IPS DF 6.9 (cell line): ENCODE results near the gene SLC8A2.

Experiments
- DNase-seq: peaks from one replicate; pipeline ENCODE4 v3.0.0-alpha.2; 2013; ENCODE audit warnings: low read depth, low spot score
- H3K27ac ChIP-seq: one replicate; pipeline ENCODE4 v1.5.1; 2013; ENCODE audit warnings: low read length, control low read depth
- H3K27me3 ChIP-seq: 2 replicates; pipeline ENCODE4 v1.6.1; 2013; ENCODE audit warnings: mild to moderate bottlenecking, low read length; ENCODE audit not compliant: control insufficient read depth, insufficient read depth
- H3K36me3 ChIP-seq: 2 replicates; pipeline ENCODE4 v1.6.1; 2013; ENCODE audit warnings: low read length; ENCODE audit not compliant: control insufficient read depth, insufficient read depth
- H3K4me1 ChIP-seq: 2 replicates; pipeline ENCODE4 v1.6.1; 2013; ENCODE audit warnings: low read length; ENCODE audit not compliant: control insufficient read depth, insufficient read depth
- H3K4me3 ChIP-seq: 2 replicates; pipeline ENCODE4 v1.5.1; 2013; ENCODE audit warnings: mild to moderate bottlenecking, low read length
- H3K9me3 ChIP-seq: 2 replicates; pipeline ENCODE4 v1.6.1; 2013; ENCODE audit warnings: low read length, inconsistent platforms; ENCODE audit not compliant: control insufficient read depth, insufficient read depth
- WGBS: extraction: QIAGEN DNeasy Blood & Tissue Kit; methylation state at CpG from one replicate; pipeline ENCODE4 v1.1.7; 2013; ENCODE audit warnings: mixed read lengths, missing lambda C conversion rate; ENCODE audit not compliant: insufficient read length, insufficient coverage; 5-methylcytosine and 5-hydroxymethylcytosine counted together

The SLC8A2 gene

DNA sequence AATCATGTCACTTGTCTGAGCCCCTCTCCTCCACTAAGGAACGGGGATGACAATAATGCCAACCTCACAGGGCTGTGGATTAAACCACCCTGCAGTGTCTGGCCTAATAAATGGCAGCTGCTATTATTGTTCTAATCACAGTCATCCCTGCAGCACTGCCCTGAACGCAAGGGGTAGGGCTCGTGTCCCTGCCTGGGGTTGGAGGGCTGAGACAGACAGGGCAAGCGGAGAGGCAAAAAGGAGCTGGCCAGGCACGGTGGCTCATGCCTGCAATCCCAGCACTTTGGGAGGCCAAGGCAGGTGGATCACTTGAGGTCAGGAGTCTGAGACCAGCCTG, 22.5 kb upstream of the SLC8A2 start:
- Histone ChIP-seq H3K4me1 (peaks cover 5% of the 10 kb centered on the region; the same call in 1 of the 2 replicates), H3K9me3 (no peaks in the 10 kb centered on the region), H3K27ac (no peak overlapping the region), H3K4me3 (no peak overlapping the region), H3K27me3 (no peaks in the 10 kb centered on the region), H3K36me3 (peaks cover 10% of the 10 kb centered on the region)
- WGBS: no CpG with 5 or more reads among the region's 5 CpGs
- DNase-seq: no peak

DNA sequence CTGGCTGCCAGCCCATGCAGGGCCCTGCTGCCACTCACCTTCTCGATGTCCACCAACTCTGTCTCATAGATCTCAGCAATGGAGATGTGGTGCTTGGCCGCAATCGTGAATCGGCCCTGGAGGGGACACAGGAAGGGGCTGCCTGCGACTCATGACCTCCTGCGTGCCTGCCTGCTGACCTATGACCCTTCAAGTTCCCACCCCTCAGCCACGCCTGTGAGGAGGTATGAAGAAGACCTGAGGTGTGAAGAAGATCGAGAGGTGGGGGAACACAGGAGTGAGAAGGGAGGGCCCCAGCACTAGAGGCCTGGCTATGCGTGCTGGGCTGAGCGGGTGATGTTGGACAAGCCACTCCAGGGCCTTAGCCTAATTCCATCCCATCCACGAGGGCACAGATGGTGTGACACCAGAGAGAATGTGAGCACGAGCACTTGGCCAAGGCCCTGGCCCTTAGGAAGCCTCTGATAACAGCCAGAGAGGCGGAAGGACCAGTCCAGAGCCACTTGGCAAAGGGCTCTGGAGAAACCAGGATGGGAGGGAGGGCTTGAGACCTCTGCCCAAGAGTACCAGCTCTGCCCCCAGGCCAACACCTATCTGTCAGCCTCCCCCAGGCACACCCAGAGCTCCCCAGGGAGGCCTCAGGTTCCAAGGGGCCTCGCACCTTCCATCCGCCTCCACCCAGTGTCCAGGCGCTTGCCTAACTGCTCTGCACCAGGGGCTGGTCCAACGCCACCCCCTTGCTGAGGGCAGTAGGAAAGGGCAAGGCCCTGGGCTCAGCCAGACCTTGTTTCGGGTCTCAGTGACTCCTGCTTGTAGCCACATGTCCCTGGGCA, 21.9 kb upstream of the SLC8A2 start:
- H3K4me1 ChIP-seq: peaks cover 5% of the 10 kb centered on the region; the same call in 1 of the 2 replicates
- no CpG with 5 or more reads among the region's 18 CpGs for WGBS
- H3K4me3 ChIP-seq: no peak overlapping the region
- peaks cover 10% of the 10 kb centered on the region for H3K36me3 ChIP-seq
- H3K9me3 ChIP-seq: no peaks in the 10 kb centered on the region
- no peaks in the 10 kb centered on the region for H3K27me3 ChIP-seq
- no peak for DNase-seq
- no peak overlapping the region for H3K27ac ChIP-seq

DNA sequence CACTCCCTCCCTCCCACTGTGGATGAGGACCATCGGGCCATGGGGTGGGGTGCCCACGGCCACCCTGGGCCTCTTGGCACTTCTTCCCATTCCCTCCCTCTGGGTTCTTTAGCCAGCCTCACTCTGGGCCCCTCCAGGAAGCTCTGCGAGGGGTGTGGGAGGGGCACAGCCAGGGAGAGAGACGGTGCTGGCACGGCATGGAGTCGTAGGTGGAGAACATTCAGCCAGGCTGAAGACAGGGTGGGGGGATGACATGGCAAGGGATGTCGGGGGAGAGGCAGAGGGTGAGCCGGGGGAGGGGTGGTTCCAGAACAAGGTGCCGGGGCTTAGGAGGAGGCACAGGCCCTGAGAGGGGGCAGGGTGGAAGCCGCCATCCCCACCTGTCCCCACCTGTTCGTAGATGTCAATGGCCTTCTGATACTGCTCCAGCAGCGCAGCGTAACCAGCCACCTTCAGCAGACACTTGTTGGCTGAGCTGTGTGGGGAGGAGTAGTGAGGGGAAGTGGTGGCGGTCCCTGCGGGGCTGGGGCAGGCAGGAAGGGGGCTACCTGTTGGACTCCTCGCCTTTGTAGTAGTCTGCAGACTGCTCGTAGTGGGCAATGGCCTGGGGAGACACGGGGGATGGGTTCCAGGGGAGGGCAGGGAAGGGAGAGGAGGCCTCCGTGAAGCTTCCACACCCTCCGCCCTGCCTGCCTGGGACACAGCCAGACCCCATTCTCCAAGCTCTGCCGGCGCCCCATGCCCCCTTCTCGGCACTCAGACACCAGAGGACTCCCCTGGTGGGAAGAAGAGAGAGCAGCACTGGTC, 21.1 kb upstream of the SLC8A2 start:
- Histone ChIP-seq H3K4me3 (no peak overlapping the region), H3K27me3 (no peaks in the 10 kb centered on the region), H3K9me3 (no peaks in the 10 kb centered on the region), H3K4me1 (peaks cover 5% of the 10 kb centered on the region; the same call in 1 of the 2 replicates), H3K36me3 (peaks cover 10% of the 10 kb centered on the region), H3K27ac (no peak overlapping the region)
- no CpG with 5 or more reads among the region's 23 CpGs for WGBS
- no peak for DNase-seq

DNA sequence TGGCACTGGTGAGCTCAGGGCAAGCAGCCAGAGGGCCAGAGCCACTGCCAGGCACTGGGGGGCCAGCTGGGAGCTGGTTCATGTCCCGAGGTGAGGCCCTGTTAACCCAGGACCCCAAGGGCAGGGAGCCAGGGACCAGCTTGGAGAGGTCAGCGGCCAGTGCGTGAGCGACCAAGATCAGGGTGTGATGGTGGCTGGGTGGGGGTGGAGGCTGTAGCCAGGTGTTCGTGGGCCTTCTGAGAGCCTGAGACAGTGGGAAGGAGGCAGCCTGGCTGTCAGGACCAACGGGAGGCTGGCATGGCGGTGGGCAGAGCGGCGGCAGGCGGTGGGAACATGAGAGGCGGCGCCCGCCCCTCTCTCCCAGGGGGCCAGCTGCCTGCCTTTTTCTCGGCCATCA, 20.4 kb upstream of the SLC8A2 start:
- Histone ChIP-seq H3K27ac (no peak overlapping the region), H3K27me3 (no peaks in the 10 kb centered on the region), H3K9me3 (no peaks in the 10 kb centered on the region), H3K4me3 (no peak overlapping the region), H3K4me1 (peaks cover 5% of the 10 kb centered on the region; the same call in 1 of the 2 replicates), H3K36me3 (peaks cover 9% of the 10 kb centered on the region)
- DNase-seq: no peak
- WGBS: no CpG with 5 or more reads among the region's 14 CpGs

DNA sequence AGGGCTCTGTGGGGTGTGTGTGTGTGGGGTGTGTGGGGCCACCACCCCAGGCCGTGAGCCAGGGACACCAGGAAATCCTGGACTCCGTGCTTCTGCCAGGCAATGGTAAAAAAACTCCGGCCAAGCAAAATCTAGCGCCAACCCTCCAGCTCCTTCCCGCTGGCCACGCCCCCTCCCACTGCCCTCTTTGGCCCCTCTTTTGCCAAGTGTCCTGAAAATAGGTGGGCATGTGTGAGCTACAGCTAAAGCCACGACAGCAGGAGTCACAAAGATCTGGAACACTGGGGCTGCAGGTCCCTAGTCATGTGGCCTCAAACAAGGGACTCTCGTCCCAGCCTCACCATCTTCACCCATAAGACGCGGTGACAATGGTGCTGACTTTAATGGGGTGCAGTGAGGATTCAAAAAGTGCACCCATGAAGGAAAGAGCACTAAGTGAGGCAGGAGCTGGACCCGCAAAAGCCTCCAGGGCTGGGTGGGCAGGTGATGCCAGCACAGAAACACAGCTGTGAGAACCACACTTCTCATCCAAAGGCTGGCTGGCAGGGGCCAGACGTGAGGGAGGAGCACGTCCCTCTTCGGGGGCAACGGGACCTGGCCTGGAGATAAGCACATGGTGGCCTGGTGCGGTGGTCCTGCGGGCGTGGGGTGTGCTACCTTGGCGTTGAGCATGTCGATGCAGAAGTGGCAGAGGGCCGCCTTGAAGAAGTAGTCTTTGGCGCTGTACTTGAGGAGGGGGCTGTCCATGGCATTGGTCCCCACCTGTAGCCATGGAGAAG, 19.9 kb upstream of the SLC8A2 start:
- H3K4me3 ChIP-seq: no peak overlapping the region
- peaks cover 5% of the 10 kb centered on the region; the same call in 1 of the 2 replicates for H3K4me1 ChIP-seq
- no peak overlapping the region for H3K27ac ChIP-seq
- H3K9me3 ChIP-seq: no peaks in the 10 kb centered on the region
- no peak for DNase-seq
- peaks cover 6% of the 10 kb centered on the region for H3K36me3 ChIP-seq
- H3K27me3 ChIP-seq: no peaks in the 10 kb centered on the region
- no CpG with 5 or more reads among the region's 22 CpGs for WGBS

DNA sequence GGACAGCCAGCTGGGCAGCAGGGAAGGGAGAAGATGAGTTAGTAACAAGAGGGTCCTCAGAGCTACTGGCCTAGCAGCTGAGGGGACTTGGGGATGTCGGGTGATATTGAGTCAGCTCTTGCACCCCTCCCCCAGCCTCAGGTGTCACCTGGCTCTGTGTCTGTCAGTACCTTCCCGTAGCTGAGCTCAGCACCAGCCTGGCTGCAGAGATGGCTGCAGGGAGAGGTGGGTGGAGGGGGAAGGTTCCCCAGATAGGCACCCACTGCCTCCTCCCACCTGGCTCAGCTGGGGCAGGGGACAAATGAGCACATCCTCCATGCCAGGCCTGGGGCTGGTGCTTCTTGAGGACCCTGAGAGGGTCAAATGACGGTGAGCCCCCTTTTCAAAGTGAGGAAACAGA, 19.2 kb upstream of the SLC8A2 start:
- WGBS: no CpG with 5 or more reads among the region's 3 CpGs
- H3K27ac ChIP-seq: no peak overlapping the region
- no peaks in the 10 kb centered on the region for H3K9me3 ChIP-seq
- peaks cover 5% of the 10 kb centered on the region; the same call in 1 of the 2 replicates for H3K4me1 ChIP-seq
- H3K36me3 ChIP-seq: peaks cover 6% of the 10 kb centered on the region
- no peaks in the 10 kb centered on the region for H3K27me3 ChIP-seq
- H3K4me3 ChIP-seq: no peak overlapping the region
- no peak for DNase-seq

DNA sequence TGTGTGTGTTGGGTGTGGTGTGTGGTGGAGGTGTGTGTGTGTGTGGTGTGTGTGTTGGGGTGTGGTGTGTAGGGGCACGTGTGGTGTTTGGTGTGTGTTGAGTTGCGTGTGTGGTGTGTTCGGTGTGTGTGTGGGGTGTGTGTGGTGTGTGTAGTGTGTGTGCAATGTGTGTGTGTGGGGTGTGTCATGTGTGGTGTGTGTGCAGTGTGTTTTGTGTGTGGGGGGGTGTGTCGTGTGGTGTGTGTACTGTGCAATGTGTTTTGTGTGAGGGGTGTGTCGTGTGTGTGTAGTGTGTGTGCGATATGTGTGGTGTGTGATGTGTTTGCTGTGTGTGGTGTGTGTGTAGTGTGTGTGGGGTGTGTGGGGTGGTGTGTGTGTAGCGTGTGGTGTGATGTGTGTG, 18.3 kb upstream of the SLC8A2 start:
- Histone ChIP-seq H3K27me3 (no peaks in the 10 kb centered on the region), H3K36me3 (peaks cover 6% of the 10 kb centered on the region), H3K27ac (no peak overlapping the region), H3K4me3 (no peak overlapping the region), H3K4me1 (peaks cover 5% of the 10 kb centered on the region; the same call in 1 of the 2 replicates), H3K9me3 (no peaks in the 10 kb centered on the region)
- WGBS: 100% methylated on average over 7 of the region's 7 CpGs
- no peak for DNase-seq

DNA sequence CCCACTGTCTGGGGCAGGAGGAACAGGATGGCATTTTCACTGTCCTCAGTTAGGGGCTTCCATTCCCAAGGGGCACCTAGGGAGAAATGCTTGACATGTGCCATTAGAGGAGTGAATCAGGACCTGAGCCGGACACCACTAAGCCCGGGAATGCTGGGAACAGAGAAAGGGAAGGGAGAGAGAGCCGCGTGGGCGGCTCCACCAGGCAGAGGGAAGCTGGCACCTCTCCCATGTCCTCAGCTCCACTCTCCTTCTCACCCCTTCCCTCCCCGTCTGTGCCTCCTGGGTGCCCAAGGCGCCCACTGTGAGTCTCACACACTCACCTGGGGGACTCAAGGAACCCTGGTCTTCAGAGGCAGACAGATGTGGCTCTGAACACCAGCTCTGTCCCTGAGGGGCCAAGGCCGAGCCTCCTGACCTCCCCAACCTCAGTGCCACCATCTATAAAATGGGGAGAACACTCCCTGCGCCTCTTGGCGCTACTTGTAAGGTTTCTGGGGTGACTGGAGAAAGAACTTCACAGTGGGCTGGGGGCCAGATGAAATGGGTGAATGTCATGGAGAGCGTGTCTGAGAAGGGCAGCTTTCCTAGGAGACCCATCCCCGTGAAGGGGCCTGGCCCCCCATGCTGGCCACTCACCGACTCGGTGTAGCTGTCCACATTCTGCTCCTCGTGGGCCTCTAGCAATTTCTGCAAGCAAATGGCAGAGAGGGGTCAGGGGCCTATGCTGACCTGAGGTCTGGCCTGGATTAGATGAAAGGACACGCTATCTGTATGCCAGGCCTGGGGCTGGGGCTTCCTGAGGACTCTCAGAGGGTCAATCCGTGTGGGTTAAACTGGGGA, 17.6 kb upstream of the SLC8A2 start:
- H3K4me3 ChIP-seq: no peak overlapping the region
- no CpG with 5 or more reads among the region's 17 CpGs for WGBS
- H3K27me3 ChIP-seq: no peaks in the 10 kb centered on the region
- H3K9me3 ChIP-seq: no peaks in the 10 kb centered on the region
- H3K4me1 ChIP-seq: peaks cover 5% of the 10 kb centered on the region; the same call in 1 of the 2 replicates
- no peak overlapping the region for H3K27ac ChIP-seq
- no peak for DNase-seq
- peaks cover 6% of the 10 kb centered on the region for H3K36me3 ChIP-seq

DNA sequence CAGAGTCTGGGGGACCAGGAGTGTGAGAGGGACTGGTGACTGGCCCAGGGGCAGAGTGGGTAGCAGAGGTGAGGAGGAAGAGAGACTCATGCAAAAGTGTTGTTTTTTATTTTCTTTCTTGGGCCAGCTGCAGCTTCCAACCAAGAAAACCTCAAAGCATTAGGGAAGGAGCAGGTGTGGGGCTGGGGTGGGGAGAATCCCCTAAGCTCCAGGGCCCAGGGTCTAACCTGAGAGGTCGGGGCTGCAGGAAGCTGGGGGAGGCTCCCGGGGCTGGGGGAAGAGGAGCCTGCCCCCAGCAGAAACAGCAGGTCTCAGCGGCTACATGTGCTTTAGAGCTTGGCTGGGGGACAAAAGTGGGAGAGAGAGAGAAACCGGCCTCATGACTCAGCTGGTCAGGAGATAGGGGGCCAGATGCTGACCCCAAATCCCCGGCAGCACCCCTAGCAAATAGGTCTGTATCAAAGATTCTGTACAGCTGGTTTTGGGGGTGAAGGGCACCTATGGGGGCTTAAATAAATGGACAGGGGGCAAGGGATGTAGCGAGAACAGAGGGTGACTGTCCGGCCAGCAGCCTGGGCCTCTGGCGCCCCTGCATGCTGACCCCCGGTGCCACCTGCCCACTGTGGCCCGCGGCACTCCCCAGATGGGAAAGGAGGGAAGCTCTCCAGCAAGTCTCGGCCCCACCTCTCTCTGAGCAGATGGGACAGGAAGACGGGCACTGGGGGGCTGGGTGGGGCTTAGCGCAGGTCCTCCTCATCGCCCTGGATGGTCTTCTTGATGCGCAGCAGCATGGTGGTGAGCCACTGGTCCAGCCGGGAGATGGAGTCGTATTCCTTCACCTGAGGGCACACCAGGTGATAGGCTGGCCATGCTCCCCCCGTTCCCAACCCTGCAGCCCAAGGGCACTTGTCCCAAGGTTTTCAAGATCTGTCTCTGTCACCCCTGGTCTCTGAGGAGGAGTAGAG, 16.1 kb upstream of the SLC8A2 start:
- peaks cover 6% of the 10 kb centered on the region for H3K36me3 ChIP-seq
- no CpG with 5 or more reads among the region's 19 CpGs for WGBS
- no peaks in the 10 kb centered on the region for H3K9me3 ChIP-seq
- no peak overlapping the region for H3K4me3 ChIP-seq
- peaks cover 3% of the 10 kb centered on the region; the same call in 1 of the 2 replicates for H3K4me1 ChIP-seq
- DNase-seq: no peak
- H3K27ac ChIP-seq: no peak overlapping the region
- no peaks in the 10 kb centered on the region for H3K27me3 ChIP-seq
